NB4 (cell line): ENCODE measurements around the gene BPIFB2.
A peak's percentile ranks its signal among the peaks of the same experiment; 100 is the strongest.
"Not testable (repeated sequence)": the region's sequence is repeated elsewhere in the genome, so short reads cannot be mapped to it uniquely, and the experiment has no call there.

Experiments used
- DNase-seq: peaks from one replicate; pipeline ENCODE4 v3.0.0; 2010; ENCODE audit warnings: low read depth
- H3K4me3 ChIP-seq: one replicate; pipeline ENCODE4 v1.5.1; 2011; ENCODE audit warnings: mild to moderate bottlenecking, low read depth, low read length, moderate library complexity
- MYC ChIP-seq: IDR thresholded peaks from 2 replicates; pipeline ENCODE4 v1.6.1; 2011; ENCODE audit warnings: low read depth, low read length
- POLR2A ChIP-seq: IDR thresholded peaks from 2 replicates; pipeline ENCODE4 v1.6.1; 2011; ENCODE audit warnings: mild to moderate bottlenecking; ENCODE audit not compliant: insufficient read length; ENCODE audit errors: extremely low read depth
- TF ChIP-seq, protein P1 (sequence below): IDR thresholded peaks from 2 replicates; pipeline ENCODE4 v1.6.1; 2011; ENCODE audit warnings: low read depth, low read length
- TF ChIP-seq, protein P2 (sequence below): IDR thresholded peaks from one replicate; pipeline ENCODE4 v1.5.1; 2012; ENCODE audit warnings: low read depth, low read length

The BPIFB2 gene

DNA sequence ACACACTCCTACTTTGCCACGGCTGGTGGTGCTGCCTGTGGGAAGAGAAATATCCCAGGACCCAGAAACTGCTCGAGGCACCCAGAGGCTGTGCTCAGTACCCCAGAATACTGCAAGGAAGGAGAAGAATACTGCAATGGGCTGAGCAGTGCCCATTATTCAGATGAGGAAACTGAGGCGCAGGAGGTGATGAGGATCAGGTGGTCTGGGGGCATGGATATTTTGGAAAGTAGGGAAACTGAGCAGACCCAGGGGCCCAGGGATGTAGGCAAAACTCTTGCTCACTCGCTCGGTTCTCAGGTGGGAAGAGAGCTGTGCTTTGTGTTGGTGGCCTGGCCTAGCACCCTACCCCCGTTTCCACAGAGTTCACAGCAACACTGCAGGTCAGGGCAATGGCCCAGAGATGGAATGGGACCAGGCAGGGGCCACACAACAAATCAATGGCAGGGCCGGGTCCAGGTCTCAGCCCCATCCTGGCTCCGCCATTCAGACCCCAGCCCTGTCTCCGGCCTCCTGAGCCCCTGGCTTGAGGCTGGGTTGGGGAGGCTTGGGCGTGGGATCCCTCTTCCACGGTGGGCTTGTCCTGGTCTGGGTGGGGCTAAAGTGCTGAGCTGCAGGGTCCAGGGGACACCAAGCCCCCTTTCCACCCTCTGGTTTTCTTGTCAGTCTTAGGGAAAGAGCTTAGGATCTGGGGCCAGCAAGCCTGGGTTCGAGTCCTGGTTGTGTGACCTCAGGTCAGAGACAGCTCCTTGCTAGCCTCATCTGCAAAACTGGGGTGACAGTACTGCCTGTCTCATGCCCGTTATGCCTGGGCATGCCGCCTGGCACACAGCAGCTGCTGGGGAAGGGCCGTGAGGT lies 37.2 kb upstream of the BPIFB2 start:
- TF ChIP-seq POLR2A (no peak), MYC (no peak)
- TF ChIP-seq, protein P1, sequence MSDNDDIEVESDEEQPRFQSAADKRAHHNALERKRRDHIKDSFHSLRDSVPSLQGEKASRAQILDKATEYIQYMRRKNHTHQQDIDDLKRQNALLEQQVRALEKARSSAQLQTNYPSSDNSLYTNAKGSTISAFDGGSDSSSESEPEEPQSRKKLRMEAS = no peak
- TF ChIP-seq, protein P2, sequence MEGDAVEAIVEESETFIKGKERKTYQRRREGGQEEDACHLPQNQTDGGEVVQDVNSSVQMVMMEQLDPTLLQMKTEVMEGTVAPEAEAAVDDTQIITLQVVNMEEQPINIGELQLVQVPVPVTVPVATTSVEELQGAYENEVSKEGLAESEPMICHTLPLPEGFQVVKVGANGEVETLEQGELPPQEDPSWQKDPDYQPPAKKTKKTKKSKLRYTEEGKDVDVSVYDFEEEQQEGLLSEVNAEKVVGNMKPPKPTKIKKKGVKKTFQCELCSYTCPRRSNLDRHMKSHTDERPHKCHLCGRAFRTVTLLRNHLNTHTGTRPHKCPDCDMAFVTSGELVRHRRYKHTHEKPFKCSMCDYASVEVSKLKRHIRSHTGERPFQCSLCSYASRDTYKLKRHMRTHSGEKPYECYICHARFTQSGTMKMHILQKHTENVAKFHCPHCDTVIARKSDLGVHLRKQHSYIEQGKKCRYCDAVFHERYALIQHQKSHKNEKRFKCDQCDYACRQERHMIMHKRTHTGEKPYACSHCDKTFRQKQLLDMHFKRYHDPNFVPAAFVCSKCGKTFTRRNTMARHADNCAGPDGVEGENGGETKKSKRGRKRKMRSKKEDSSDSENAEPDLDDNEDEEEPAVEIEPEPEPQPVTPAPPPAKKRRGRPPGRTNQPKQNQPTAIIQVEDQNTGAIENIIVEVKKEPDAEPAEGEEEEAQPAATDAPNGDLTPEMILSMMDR = no peak
- DNase-seq = no peak
- no peak overlapping the region for H3K4me3 ChIP-seq

GRCh38 chr20:32970973-32971300 lies 36.6 kb upstream of the BPIFB2 start:
- no peak for DNase-seq
- TF ChIP-seq, protein P2 = no peak
- no peak for TF ChIP-seq MYC
- TF ChIP-seq, protein P1 = no peak
- H3K4me3 ChIP-seq = no peak overlapping the region

- peak overlapping the region; percentile 36 for H3K4me3 ChIP-seq
Observed at GRCh38 chr20:32971703-32972161, 35.8 kb upstream of the BPIFB2 start.

DNA sequence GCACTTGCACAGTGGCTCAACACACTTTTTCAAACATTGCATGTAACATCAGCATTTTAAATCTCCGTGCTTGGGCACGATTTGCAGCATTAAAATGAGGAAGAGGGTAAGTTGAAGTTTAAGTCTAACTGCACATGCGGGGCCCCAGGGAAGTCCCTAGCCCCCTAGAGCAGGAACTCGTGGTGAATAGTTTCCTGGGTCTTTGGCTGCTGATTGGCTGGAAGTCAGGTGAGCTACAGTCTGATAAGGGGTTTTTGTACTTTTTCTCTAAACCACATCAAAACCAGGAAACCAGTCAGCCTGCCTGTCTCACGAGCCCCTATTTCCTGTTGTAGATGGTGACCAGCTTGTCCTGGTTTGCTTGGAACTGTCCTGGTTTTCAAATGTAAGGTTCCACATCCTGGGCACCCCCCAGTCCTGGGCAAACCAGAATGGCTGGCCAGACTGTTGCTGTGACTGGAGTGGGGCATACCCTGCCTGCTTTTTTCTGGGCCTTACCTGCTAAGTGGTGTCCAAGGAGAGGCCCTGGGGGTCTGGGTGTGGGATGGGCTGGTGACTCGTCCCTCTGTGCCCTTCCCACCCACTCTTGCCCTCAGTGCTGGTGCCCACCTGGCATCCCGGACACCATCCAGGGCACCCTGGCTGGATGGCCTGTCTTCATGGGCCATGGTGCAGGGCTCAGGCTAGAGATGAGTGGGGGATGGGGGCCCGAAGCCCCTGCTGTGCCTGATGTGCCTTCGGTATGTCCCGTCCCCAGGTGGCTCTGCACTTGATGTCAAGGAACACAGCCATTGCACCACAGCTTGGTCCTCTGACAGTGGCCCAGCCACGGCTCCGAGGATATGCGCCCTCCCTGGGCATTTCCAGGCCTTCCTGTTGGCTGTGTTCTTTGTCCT lies 35.1 kb upstream of the BPIFB2 start:
- peak overlapping the region; percentile 41 for H3K4me3 ChIP-seq
- TF ChIP-seq MYC (peak; percentile 97), POLR2A (peak; percentile 61)
- TF ChIP-seq, protein P2 = no peak
- TF ChIP-seq, protein P1 = peak; percentile 95
- peak; percentile 98 for DNase-seq

More at GRCh38 chr20:32971703-32972161, 35.8 kb upstream of the BPIFB2 start:
- DNase-seq = peak; percentile 84
- TF ChIP-seq, protein P1 = no peak
- TF ChIP-seq, protein P2 = no peak
- TF ChIP-seq MYC (no peak), POLR2A (no peak)

DNA sequence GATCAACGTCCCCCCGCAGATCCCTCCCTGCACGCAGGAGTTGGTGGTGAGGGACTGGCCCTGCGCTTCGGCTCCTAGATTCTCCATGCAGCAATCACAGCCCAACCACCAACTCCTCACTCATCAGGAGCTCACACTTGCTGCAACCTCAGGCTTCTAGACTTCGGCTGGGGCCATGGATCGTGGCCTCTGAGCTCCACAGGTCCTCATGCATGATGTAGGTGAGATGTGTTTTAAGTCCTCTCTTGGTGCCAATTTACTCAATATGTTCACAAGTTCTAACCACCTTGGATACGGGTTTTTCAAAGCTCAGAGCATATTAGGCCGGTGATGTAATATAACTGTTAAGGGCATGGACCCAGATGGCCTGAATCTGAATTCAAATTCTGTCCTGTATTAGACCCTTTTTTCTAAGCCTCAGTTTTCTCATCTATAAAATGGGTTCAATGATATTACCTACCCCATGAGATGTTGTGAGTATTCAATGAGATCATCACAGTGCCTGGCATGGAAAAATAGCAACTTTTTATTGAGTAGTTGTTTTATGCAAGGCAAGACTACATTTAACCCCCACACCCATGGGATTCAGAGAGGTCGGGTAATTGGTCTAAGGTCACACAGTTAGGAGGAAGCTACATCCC lies 34.3 kb upstream of the BPIFB2 start:
- DNase-seq = peak; percentile 37
- H3K4me3 ChIP-seq = no peak overlapping the region
- TF ChIP-seq POLR2A = no peak
- TF ChIP-seq, protein P1 = no peak

GRCh38 chr20:32974204-32975064 lies 33.1 kb upstream of the BPIFB2 start:
- not testable (repeated sequence) for DNase-seq, H3K4me3 ChIP-seq

DNA sequence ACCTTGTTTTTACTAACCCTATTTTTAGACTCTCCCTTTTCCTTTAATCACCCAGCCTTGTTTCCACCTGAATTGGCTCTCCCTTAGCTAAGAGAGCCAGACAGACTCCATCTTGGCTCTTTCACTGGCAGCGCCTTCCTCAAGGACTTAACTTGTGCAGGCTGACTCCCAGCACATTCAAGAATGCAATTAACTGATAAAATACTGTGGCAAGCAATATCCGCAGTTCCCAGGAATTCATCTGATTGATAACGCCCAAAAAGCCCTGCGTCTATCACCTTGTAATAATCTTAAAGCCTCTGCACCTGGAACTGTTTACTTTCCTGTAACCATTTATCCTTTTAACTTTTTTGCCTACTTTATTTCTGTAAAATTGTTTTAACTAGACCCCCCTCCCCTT lies 32.4 kb upstream of the BPIFB2 start:
- H3K4me3 ChIP-seq = not testable (repeated sequence)

More for the DNA sequence above, 32.4 kb upstream of the BPIFB2 start:
- DNase-seq = not testable (repeated sequence)
